Thyroid gland (tissue), 4 donors: Measurements from ENCODE around the gene ZDHHC23. TPM values are rescaled to one million over a fixed set of nuclear protein-coding genes. Genes with fewer than 3 reads are reported as not detected.

ENCODE experiments used
- DNase-seq, 2 donors: peaks; one replicate each; pipeline ENCODE4 v3.0.0-alpha.2; 2019
- H3K27ac ChIP-seq, 3 donors: fragments of 200-600 bp; sonication (generic); 1 replicate in 2 of 3; 2 replicates in 1 of 3; pipeline ENCODE4 v1.5.1; 2016 to 2019; ENCODE audit warnings: mild to moderate bottlenecking in 1 of 3, moderate library complexity in 1 of 3
- H3K27me3 ChIP-seq: fragments of 200-600 bp; sonication (generic); one replicate; pipeline ENCODE4 v1.5.1; 2019
- H3K36me3 ChIP-seq, 2 donors: fragments of 200-600 bp; sonication (generic); one replicate each; pipeline ENCODE4 v1.5.1; 2016 to 2019
- H3K4me1 ChIP-seq, 2 donors: fragments of 200-600 bp; sonication (generic); one replicate each; pipeline ENCODE4 v1.5.1; 2017 to 2019
- H3K4me3 ChIP-seq, 3 donors: fragments of 200-600 bp; sonication (generic); replicated peaks in 1 of 3; 1 replicate in 2 of 3; 2 replicates in 1 of 3; pipeline ENCODE4 v1.5.1; 2016; ENCODE audit warnings: mild to moderate bottlenecking in 1 of 3
- H3K9me3 ChIP-seq: fragments of 200-600 bp; sonication (generic); one replicate; pipeline ENCODE4 v1.5.1; 2017
- POLR2A ChIP-seq, 2 donors: fragments of 450-650 bp; IDR thresholded peaks; one replicate each; pipeline ENCODE4 v1.6.1; 2017; ENCODE audit warnings: antibody characterized with exemption in 2 of 2, mild to moderate bottlenecking in 2 of 2, moderate library complexity in 1 of 2
- WGBS, 2 donors: methylation state at CpG; one replicate each; pipeline ENCODE4 v1.1.5; 2017; 5-methylcytosine and 5-hydroxymethylcytosine counted together
- intact Hi-C: fragments of 100-400 bp; cut with DNase I; formaldehyde crosslinking; loops from one replicate; pipeline ENCODE4 v1.15.1; 2023
- total RNA-seq, 4 donors: library from RNA; depleted of rRNA; stranded (reverse); fragments of >200 nt; gene quantifications; one replicate each; pipeline ENCODE4 v1.2.3, GENCODE V29; 2016
- TF ChIP-seq, protein P1 (sequence below), 6 experiments: fragments of 200-600 bp in 3 of 6; fragments of 450-650 bp in 3 of 6; sonication (generic) in 3 of 6; IDR thresholded peaks; one replicate each; pipeline ENCODE4 v1.5.1; 2016 to 2019; ENCODE audit warnings: antibody characterized with exemption in 6 of 6, mild to moderate bottlenecking in 2 of 6, inconsistent platforms in 1 of 6, moderate library complexity in 1 of 6

Gene ZDHHC23
- total RNA-seq, 4 donors from 2014 or later, result 16.8 to 35.0 (median 25.7) TPM

DNA sequence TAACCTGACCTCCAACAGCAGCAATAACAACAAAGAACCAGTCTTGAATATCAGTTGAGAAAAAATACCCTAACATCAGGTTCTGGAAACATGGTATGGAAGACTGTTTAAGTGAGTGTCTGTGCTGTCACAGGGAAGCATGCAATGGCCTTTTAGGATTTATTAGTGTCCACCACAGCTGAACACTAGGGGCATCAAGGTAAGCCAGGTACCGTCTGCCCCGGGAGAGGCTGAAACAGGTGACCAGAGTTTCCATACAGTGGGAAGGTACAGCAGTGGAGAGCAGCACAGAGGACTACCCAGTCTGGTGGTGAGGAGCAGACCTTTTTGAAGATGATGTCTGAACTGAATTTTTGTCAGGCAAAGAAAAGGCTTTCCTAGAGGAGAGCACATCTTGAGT, 18.4 kb downstream of the ZDHHC23 start:
- H3K4me3 ChIP-seq, result no peak overlapping the region
- H3K9me3 ChIP-seq, result no peaks in the 10 kb centered on the region
- TF ChIP-seq POLR2A (IDR thresholded peaks at IDR 0.05), result no peak
- TF ChIP-seq, protein P1, sequence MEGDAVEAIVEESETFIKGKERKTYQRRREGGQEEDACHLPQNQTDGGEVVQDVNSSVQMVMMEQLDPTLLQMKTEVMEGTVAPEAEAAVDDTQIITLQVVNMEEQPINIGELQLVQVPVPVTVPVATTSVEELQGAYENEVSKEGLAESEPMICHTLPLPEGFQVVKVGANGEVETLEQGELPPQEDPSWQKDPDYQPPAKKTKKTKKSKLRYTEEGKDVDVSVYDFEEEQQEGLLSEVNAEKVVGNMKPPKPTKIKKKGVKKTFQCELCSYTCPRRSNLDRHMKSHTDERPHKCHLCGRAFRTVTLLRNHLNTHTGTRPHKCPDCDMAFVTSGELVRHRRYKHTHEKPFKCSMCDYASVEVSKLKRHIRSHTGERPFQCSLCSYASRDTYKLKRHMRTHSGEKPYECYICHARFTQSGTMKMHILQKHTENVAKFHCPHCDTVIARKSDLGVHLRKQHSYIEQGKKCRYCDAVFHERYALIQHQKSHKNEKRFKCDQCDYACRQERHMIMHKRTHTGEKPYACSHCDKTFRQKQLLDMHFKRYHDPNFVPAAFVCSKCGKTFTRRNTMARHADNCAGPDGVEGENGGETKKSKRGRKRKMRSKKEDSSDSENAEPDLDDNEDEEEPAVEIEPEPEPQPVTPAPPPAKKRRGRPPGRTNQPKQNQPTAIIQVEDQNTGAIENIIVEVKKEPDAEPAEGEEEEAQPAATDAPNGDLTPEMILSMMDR (IDR thresholded peaks at IDR 0.05), result no peak
- 65 to 79% methylated on average over 2 of the region's 2 CpGs for WGBS, 2 donors
- DNase-seq, result no peak
- no peaks in the 10 kb centered on the region for H3K27me3 ChIP-seq
- no peaks in the 10 kb centered on the region for H3K36me3 ChIP-seq
- no peak overlapping the region for H3K27ac ChIP-seq
- intact Hi-C loops, result no loop called here
- H3K4me1 ChIP-seq, result no peaks in the 10 kb centered on the region

DNA sequence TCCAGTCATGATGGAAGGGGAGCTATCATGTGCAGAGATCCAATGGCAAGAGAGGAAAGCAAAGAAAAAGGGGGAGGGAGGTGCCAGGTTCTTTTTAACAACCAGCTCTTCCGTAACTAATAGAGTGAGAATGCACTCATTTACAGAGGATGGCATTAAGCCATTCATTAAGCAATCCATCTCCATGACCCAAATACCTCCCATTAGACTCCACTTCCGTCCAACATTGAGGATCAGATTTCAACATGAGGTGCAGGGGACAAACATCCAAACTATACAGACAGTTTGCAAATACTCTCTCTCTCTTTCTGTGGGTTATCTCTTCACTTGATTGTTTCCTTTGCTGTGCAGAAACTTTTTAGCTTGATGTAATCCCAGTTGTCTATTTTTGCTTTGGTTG, 21.2 kb downstream of the ZDHHC23 start:
- Histone ChIP-seq H3K4me1 (no peaks in the 10 kb centered on the region), H3K4me3 (no peak overlapping the region), H3K27ac (no peak overlapping the region), H3K36me3 (no peaks in the 10 kb centered on the region), H3K27me3 (no peaks in the 10 kb centered on the region), H3K9me3 (no peaks in the 10 kb centered on the region)
- intact Hi-C loops, result no loop called here
- TF ChIP-seq POLR2A (IDR thresholded peaks at IDR 0.05), result no peak
- TF ChIP-seq, protein P1 (IDR thresholded peaks at IDR 0.05), result no peak
- DNase-seq, result no peak
- 86% methylated on average over 2 of the region's 2 CpGs for WGBS, 2 donors

DNA sequence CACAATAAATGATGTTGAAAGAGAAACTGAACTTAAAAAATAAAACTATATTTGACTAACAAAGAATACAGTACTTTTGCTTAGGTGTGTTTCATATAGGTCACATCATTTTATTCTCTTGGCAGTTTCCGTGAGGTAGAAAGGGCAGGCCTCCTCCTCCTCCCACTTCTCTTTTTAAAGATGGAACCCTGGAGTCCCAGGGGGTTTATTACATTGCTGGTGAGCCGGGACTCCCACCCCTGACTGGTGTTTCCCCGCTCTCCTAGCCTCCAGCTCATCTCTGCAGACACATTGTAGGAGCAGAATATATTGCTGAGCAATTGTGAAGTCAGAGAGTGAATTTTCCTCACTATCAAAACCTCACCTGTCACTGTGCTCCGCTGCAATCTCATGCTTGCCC, 30.0 kb downstream of the ZDHHC23 start:
- WGBS, 2 donors, result 91 to 93% methylated on average over 4 of the region's 4 CpGs
- no peak for DNase-seq
- Histone ChIP-seq H3K36me3 (peaks cover 0 to 2% of the 10 kb centered on the region in 2 donors), H3K27me3 (no peaks in the 10 kb centered on the region), H3K4me1 (peaks cover 0 to 2% of the 10 kb centered on the region in 2 donors), H3K4me3 (no peak overlapping the region), H3K9me3 (no peaks in the 10 kb centered on the region), H3K27ac (no peak overlapping the region)
- no peak for TF ChIP-seq POLR2A (IDR thresholded peaks at IDR 0.05)
- TF ChIP-seq, protein P1 (IDR thresholded peaks at IDR 0.05), result no peak
- intact Hi-C loops, result no loop called here

DNA sequence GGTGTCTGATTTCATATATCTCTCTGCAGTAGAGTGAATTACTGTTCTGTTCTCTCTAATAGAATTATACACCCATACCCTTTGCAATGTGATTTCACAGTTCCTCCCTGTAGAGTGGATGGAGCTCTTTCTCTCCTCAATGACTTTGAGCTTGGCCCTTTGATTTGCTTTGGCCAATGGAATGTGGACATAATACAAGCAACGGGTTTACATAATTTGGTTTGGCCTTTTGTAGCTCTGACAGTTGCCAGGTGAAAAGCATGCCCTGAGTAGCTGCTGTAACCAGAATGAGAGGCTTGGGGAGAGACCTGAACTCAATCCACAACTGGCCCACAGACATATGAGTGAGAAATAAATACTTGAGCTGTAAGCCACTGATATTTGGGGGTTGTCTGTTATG, 32.1 kb downstream of the ZDHHC23 start:
- Histone ChIP-seq H3K36me3 (peaks cover 0 to 2% of the 10 kb centered on the region in 2 donors), H3K27ac (no peak overlapping the region), H3K4me3 (no peak overlapping the region), H3K9me3 (no peaks in the 10 kb centered on the region), H3K4me1 (peaks cover 0 to 2% of the 10 kb centered on the region in 2 donors), H3K27me3 (no peaks in the 10 kb centered on the region)
- WGBS, 2 donors, result 80 to 82% methylated on average over 1 of the region's 1 CpG
- no peak for DNase-seq
- TF ChIP-seq, protein P1 (IDR thresholded peaks at IDR 0.05), result no peak
- TF ChIP-seq POLR2A (IDR thresholded peaks at IDR 0.05), result no peak
- intact Hi-C loops, result no loop called here

DNA sequence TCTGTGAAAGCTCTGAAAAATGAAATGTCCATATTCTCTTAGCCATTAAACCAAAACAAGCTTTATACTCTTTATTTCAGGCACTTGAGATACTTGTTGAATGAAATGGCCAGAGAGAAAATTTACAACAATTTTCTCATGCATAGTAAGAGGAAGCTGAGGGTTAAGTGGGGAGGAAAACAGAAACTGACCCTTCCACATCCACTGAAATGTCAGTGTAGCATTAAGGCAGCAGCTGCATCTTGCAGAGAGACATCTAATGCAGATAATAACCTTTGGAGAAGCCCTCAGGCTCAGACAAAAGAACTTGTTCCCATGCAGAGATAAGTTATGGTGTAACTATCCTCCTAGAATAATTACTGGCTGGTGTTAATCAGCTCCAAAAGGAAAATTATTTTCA, 34.0 kb downstream of the ZDHHC23 start:
- DNase-seq, result no peak
- H3K9me3 ChIP-seq, result no peaks in the 10 kb centered on the region
- H3K4me1 ChIP-seq, result peaks cover 0 to 2% of the 10 kb centered on the region in 2 donors
- TF ChIP-seq, protein P1 (IDR thresholded peaks at IDR 0.05), result no peak
- TF ChIP-seq POLR2A (IDR thresholded peaks at IDR 0.05), result no peak
- H3K27me3 ChIP-seq, result no peaks in the 10 kb centered on the region
- no peak overlapping the region for H3K4me3 ChIP-seq
- intact Hi-C loops, result no loop called here
- no peak overlapping the region for H3K27ac ChIP-seq
- peaks cover 0 to 2% of the 10 kb centered on the region in 2 donors for H3K36me3 ChIP-seq
